WTC11 (cell line): ENCODE data around the gene RGS5. TPM values are rescaled to one million over a fixed set of nuclear protein-coding genes. Genes with fewer than 3 reads are reported as not detected.
A peak's percentile ranks its signal among the peaks of the same experiment; 100 is the strongest.

Experiments used
- ATAC-seq: fragments of 200-7000 bp; cut with Tn5 transposase; 2 replicates; pipeline ENCODE4 v1.10.0; 2021; ENCODE audit warnings: mild to moderate bottlenecking, moderate library complexity
- CTCF ChIA-PET: fragments of 300-600 bp; sonication (Branson Sonifier 250); formaldehyde crosslinking; loops from one replicate; lab custom pipeline; 2021; ENCODE audit warnings: antibody characterized with exemption; lab: Charles Lee
- POLR2A ChIA-PET: fragments of 350-600 bp; sonication (Branson Sonifier 250); formaldehyde crosslinking; loops from one replicate; lab custom pipeline; 2021; ENCODE audit warnings: antibody characterized with exemption; lab: Charles Lee
- DNase-seq: peaks from one replicate; pipeline ENCODE4 v3.0.0; 2021; ENCODE audit warnings: low spot score
- H3K27ac Mint-ChIP-seq: 2 replicates; pipeline ENCODE4 v1.8.0; 2021; ENCODE audit warnings: mixed read lengths
- H3K27me3 Mint-ChIP-seq: 2 replicates; pipeline ENCODE4 v1.8.0; 2021; ENCODE audit warnings: low read depth, mild to moderate bottlenecking, moderate library complexity, mixed read lengths
- H3K36me3 Mint-ChIP-seq: 2 replicates; pipeline ENCODE4 v1.8.0; 2021; ENCODE audit warnings: mixed read lengths
- H3K4me1 Mint-ChIP-seq: 2 replicates; pipeline ENCODE4 v1.8.0; 2022; ENCODE audit warnings: mixed read lengths
- H3K4me3 Mint-ChIP-seq: 2 replicates; pipeline ENCODE4 v1.8.0; 2021; ENCODE audit warnings: mild to moderate bottlenecking, moderate library complexity, mixed read lengths
- H3K9me3 Mint-ChIP-seq: 2 replicates; pipeline ENCODE4 v1.8.0; 2021; ENCODE audit warnings: mixed read lengths
- AR ChIP-seq: fragments of 250-450 bp; sonication (Bioruptor Pico); IDR thresholded peaks from 2 replicates; pipeline ENCODE4 v1.9.0; 2021; ENCODE audit warnings: mild to moderate bottlenecking
- ATF1 ChIP-seq: sonication (generic); formaldehyde crosslinking; IDR thresholded peaks from 2 replicates; pipeline ENCODE4 v1.8.1; 2023; ENCODE audit warnings: mild to moderate bottlenecking, moderate library complexity, missing genetic modification reagents
- ATF6 ChIP-seq: sonication (generic); formaldehyde crosslinking; IDR thresholded peaks from 2 replicates; pipeline ENCODE4 v1.8.1; 2023; ENCODE audit warnings: mild to moderate bottlenecking, missing genetic modification reagents
- CBFB ChIP-seq: sonication (generic); formaldehyde crosslinking; IDR thresholded peaks from 2 replicates; pipeline ENCODE4 v1.8.1; 2022; ENCODE audit warnings: mild to moderate bottlenecking, low read depth, missing genetic modification reagents
- CREB1 ChIP-seq: sonication (generic); formaldehyde crosslinking; IDR thresholded peaks from 2 replicates; pipeline ENCODE4 v1.8.0; 2023; ENCODE audit warnings: mild to moderate bottlenecking, missing genetic modification reagents
- ELF4 ChIP-seq: sonication (generic); formaldehyde crosslinking; IDR thresholded peaks from 2 replicates; pipeline ENCODE4 v1.8.1; 2022; ENCODE audit warnings: low read depth, mild to moderate bottlenecking, moderate library complexity, missing genetic modification reagents
- ETV6 ChIP-seq: sonication (generic); formaldehyde crosslinking; IDR thresholded peaks from 2 replicates; pipeline ENCODE4 v1.8.1; 2022; ENCODE audit warnings: mild to moderate bottlenecking, missing genetic modification reagents
- GRHL2 ChIP-seq: fragments of 250-450 bp; sonication (Bioruptor Pico); IDR thresholded peaks from 2 replicates; pipeline ENCODE4 v1.8.0; 2022; ENCODE audit warnings: mild to moderate bottlenecking, moderate library complexity; ENCODE audit not compliant: insufficient replicate concordance, severe bottlenecking
- SMAD4 ChIP-seq: sonication (generic); formaldehyde crosslinking; IDR thresholded peaks from 2 replicates; pipeline ENCODE4 v1.8.0; 2022; ENCODE audit warnings: mild to moderate bottlenecking, missing genetic modification reagents
- STAT6 ChIP-seq: sonication (generic); formaldehyde crosslinking; conservative IDR thresholded peaks from 2 replicates; pipeline ENCODE4 v1.8.1; 2023; ENCODE audit warnings: mild to moderate bottlenecking, low read depth, missing genetic modification reagents, moderate library complexity
- TEAD1 ChIP-seq: sonication (generic); formaldehyde crosslinking; IDR thresholded peaks from 2 replicates; pipeline ENCODE4 v1.8.0; 2022; ENCODE audit warnings: mild to moderate bottlenecking, missing genetic modification reagents
- ZNF532 ChIP-seq: fragments of 250-450 bp; sonication (Bioruptor Pico); IDR thresholded peaks from 2 replicates; pipeline ENCODE4 v1.9.0; 2021; ENCODE audit warnings: mild to moderate bottlenecking, borderline replicate concordance
- total RNA-seq: library from RNA; stranded (reverse); gene quantifications from 3 replicates; pipeline ENCODE4 v1.2.3, GENCODE V29; 2021
- TF ChIP-seq, protein P1 (sequence below): sonication (generic); formaldehyde crosslinking; IDR thresholded peaks from 2 replicates; pipeline ENCODE4 v1.8.0; 2022; ENCODE audit warnings: mild to moderate bottlenecking, missing genetic modification reagents
- TF ChIP-seq, protein P2 (sequence below): sonication (generic); formaldehyde crosslinking; IDR thresholded peaks from 2 replicates; pipeline ENCODE4 v1.8.1; 2022; ENCODE audit warnings: missing genetic modification reagents, borderline replicate concordance

The RGS5 gene
- total RNA-seq, 1 experiment from 2014 or later = 23.6 TPM

GRCh38 chr1:163169553-163169952 is 33.2 kb downstream of the RGS5 start:
- DNase-seq (no peak), ATAC-seq (no peak)
- ChIA-PET POLR2A (no interaction called here), CTCF (no interaction called here)
- TF ChIP-seq ZNF532 (CRISPR knock-in tag) (no peak), TEAD1 (CRISPR knock-in tag) (no peak), ELF4 (no peak)
- TF ChIP-seq, protein P1, sequence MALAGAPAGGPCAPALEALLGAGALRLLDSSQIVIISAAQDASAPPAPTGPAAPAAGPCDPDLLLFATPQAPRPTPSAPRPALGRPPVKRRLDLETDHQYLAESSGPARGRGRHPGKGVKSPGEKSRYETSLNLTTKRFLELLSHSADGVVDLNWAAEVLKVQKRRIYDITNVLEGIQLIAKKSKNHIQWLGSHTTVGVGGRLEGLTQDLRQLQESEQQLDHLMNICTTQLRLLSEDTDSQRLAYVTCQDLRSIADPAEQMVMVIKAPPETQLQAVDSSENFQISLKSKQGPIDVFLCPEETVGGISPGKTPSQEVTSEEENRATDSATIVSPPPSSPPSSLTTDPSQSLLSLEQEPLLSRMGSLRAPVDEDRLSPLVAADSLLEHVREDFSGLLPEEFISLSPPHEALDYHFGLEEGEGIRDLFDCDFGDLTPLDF (CRISPR knock-in tag) = no peak
- Mint-ChIP-seq H3K9me3 (no peaks in the 10 kb centered on the region), H3K4me3 (no peak overlapping the region), H3K27me3 (no peaks in the 10 kb centered on the region), H3K4me1 (peaks cover 54% of the 10 kb centered on the region), H3K36me3 (peaks cover 3% of the 10 kb centered on the region), H3K27ac (no peak overlapping the region)

GRCh38 chr1:163168053-163168452 is 34.7 kb downstream of the RGS5 start:
- TF ChIP-seq CBFB (CRISPR knock-in tag) (no peak), ATF6 (CRISPR knock-in tag) (no peak), GRHL2 (CRISPR knock-in tag) (no peak), SMAD4 (CRISPR knock-in tag) (no peak), TEAD1 (CRISPR knock-in tag) (no peak), AR (CRISPR knock-in tag) (no peak), ETV6 (CRISPR knock-in tag) (no peak), CREB1 (no peak), STAT6 (no peak), ATF1 (no peak)
- TF ChIP-seq, protein P2, sequence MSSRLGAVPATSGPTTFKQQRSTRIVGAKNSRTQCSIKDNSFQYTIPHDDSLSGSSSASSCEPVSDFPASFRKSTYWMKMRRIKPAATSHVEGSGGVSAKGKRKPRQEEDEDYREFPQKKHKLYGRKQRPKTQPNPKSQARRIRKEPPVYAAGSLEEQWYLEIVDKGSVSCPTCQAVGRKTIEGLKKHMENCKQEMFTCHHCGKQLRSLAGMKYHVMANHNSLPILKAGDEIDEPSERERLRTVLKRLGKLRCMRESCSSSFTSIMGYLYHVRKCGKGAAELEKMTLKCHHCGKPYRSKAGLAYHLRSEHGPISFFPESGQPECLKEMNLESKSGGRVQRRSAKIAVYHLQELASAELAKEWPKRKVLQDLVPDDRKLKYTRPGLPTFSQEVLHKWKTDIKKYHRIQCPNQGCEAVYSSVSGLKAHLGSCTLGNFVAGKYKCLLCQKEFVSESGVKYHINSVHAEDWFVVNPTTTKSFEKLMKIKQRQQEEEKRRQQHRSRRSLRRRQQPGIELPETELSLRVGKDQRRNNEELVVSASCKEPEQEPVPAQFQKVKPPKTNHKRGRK (CRISPR knock-in tag) = no peak
- TF ChIP-seq, protein P1 (CRISPR knock-in tag) = no peak
- TF ChIP-seq, all 79 proteins: peak for 0
- H3K4me1 Mint-ChIP-seq = peaks cover 56% of the 10 kb centered on the region
- H3K36me3 Mint-ChIP-seq = peaks cover 3% of the 10 kb centered on the region
- H3K4me3 Mint-ChIP-seq = no peak overlapping the region
- no peaks in the 10 kb centered on the region for H3K9me3 Mint-ChIP-seq
- no peak for DNase-seq
- POLR2A ChIA-PET = no interaction called here
- CTCF ChIA-PET = interaction anchor here (0.9 kb wide), 1 partner anchor 290 kb away, joined by 3 read pairs; no protein-coding TSS in a partner anchor
- no peaks in the 10 kb centered on the region for H3K27me3 Mint-ChIP-seq
- H3K27ac Mint-ChIP-seq = peak overlapping the region; percentile 52; the same call in 1 of the 2 replicates
- ATAC-seq = no peak
